ENCODE data around the gene CUL1.

DNA sequence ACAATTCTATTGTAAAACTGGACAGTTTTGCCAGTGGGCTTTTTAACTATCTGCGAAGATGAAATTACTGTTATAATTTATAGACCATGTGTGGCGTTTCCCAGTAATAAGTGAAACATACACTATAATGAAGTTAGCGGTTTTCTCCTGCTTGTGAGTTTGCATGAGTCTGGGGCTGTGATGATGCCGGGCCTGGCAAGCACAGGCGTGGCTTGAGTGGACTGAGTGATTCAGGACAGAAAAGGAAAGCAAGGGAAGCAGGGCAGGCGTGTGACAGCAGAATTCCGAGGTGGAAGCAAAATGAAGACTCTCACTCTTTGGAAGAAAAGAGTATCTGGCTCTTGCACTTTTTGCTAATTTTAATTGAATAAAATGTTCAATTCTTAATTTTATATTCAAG, 90.5 kb downstream of the CUL1 start:
- TF ChIP-seq, protein P1, sequence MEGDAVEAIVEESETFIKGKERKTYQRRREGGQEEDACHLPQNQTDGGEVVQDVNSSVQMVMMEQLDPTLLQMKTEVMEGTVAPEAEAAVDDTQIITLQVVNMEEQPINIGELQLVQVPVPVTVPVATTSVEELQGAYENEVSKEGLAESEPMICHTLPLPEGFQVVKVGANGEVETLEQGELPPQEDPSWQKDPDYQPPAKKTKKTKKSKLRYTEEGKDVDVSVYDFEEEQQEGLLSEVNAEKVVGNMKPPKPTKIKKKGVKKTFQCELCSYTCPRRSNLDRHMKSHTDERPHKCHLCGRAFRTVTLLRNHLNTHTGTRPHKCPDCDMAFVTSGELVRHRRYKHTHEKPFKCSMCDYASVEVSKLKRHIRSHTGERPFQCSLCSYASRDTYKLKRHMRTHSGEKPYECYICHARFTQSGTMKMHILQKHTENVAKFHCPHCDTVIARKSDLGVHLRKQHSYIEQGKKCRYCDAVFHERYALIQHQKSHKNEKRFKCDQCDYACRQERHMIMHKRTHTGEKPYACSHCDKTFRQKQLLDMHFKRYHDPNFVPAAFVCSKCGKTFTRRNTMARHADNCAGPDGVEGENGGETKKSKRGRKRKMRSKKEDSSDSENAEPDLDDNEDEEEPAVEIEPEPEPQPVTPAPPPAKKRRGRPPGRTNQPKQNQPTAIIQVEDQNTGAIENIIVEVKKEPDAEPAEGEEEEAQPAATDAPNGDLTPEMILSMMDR (conservative IDR thresholded peaks at IDR 0.05): no peak
- no peak for TF ChIP-seq ZFX (IDR thresholded peaks at IDR 0.05)
